HG03095 (cell line): Measurements from ENCODE around the gene CCDC116.
A peak's percentile ranks its signal among the peaks of the same experiment; 100 is the strongest.
"Not testable (repeated sequence)": the region's sequence is repeated elsewhere in the genome, so short reads cannot be mapped to it uniquely, and the experiment has no call there.

Experiments
- ATAC-seq: cut with Tn5 transposase; IDR thresholded peaks from one replicate; pipeline ENCODE4 v1.9.1; 2021; ENCODE audit warnings: moderate library complexity; ENCODE audit not compliant: unreplicated experiment

CCDC116 gene

DNA sequence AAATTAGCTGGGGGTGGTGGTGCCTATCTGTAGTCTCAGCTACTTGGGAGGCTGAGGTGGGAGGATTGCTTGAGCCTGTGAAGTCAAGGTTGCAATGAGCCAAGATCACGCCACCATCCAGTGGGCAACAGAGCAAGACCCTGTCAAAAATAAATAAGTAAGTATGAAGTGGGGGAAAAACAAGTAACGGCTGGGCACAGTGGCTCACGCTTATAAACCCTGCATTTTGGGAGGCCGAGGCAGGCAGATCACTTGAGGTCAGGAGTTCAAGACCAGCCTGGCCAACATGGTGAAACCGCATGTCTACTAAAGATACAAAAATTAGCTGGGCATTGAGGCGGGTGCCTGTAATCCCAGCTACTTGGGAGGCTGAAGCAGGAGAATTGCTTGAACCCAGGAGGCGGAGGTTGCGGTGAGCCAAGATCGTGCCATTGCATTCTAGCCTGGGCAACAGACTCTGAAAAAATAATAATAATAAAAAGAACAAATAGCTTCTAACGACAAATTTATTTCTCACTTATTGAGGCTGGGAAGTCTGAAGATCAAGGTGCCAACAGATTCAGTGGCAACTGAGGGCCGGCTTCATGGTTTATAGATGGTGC lies 22.9 kb upstream of the CCDC116 start:
- not testable (repeated sequence) for ATAC-seq

DNA sequence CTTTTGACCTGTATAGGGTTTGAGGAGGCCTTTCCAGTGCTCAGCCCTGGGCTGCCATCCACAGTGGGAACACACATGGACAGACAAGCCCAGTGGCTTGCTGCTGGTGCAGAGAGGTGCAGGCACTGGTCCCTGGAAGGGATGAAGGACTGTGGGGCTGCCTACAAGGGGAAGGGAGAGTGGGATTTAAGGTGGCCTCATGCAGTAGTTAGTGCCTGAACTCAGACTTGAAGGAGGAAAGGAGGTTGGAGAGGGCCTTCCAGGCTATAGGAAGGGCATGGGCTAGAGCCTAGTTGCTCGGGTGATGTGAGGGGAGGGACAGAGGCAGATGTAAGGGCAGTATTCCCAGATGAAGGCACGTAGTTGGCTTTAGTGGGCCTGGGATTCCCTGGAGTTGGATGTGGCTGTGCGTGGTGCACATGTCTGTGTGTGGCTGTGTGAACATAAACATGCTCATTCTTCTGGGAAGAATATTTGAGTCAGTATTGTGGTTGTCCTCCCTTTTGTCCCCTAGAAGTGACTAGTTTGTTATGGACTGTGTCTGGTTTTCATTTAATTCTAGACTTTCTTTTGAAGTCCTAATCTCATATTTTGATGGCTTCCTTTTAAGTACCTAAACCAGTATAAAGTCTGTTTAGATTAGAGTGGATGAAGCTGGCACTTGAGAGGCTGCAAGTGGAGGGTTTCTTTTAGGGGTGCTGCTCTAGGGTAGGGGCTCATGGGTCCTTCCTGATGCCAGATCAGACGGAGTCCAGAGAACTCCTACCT lies 21.2 kb upstream of the CCDC116 start:
- ATAC-seq: no peak

DNA sequence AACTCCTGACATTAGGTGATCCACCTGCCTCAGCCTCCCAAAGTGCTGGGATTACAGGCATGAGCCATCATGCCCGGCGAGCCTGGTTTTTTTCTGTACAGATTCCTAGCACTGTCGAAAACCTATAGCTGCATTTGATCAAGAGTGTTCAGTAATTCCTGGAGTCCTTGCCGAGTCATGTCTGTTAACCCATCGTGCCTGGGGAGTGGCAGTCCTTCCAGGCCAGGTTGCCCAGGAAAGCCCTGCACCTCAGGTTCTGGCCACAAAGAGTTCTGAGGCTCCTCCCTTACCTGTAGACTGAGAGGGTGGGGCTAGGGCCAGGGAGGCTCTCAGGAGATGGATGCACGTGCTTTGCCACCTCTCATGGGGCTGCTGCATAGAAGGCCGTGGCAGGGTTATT lies 19.7 kb upstream of the CCDC116 start:
- ATAC-seq: no peak

DNA sequence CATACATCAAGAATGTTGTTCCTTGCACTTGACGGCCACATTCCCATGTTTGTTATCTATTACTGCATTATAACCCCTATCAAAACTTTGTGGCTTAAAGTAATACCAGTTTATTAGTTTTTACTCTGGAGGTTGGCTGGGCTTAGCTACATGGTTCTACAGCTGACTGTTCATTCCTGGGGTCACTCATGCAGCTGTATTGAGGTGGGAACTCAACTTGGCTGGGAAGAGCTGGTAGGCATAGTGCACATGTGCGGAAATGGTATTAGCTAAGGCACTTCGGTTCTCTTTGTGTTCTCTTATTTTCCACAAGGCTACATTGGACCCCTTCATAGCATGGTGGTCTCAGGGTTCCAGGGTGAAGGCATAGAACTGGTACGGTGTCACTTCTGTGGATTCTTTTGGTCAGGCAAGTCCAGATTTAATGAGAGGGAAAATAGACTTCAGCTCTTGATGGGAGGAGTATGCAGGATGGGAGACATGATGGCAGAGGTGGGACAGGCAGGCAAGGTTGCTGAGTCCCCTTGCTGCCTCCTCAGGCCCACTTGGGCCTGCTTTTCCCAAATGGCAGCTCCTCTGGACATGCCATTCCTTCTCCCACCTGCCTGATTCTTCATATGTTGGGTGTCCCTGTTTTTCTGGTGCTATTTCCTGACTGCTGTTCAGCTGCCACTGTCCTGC lies 18.9 kb upstream of the CCDC116 start:
- no peak for ATAC-seq

DNA sequence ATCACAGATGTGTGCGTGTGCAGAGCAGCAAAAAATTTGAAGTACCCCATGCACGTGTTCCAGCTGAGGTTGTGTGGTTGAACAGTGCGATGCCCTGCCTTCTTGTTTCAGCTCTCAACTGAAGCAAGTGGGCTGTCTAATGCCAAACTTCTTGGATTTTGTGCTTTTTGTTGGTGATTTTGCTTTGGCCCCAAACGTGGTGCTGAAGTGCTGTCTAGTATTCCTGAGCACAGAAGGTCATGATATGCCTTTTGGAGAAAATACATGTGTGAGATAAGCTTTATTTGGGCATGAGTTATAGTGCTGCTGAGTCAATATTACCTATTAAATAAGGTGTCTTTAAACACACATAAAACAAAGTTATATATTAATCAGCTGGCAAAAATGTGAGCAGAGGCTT lies 16.8 kb upstream of the CCDC116 start:
- no peak for ATAC-seq

DNA sequence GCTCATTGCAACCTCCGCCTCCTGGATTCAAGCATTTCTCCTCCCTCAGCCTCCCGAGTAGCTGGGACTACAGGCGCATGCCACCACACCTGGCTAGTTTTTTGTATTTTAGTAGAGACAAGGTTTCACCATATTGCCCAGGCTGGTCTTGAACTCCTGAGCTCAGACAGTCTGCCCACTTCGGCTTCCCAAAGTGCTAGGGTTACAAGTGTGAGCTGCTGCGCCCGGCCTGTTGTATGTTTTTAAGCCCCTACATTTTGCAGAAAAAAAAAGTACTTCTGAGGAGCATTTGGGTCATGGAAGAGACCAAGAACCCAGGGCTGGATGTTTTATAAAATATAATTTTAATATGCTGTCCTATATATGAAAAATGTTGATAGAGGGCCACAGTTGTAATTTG lies 15.2 kb upstream of the CCDC116 start:
- not testable (repeated sequence) for ATAC-seq

DNA sequence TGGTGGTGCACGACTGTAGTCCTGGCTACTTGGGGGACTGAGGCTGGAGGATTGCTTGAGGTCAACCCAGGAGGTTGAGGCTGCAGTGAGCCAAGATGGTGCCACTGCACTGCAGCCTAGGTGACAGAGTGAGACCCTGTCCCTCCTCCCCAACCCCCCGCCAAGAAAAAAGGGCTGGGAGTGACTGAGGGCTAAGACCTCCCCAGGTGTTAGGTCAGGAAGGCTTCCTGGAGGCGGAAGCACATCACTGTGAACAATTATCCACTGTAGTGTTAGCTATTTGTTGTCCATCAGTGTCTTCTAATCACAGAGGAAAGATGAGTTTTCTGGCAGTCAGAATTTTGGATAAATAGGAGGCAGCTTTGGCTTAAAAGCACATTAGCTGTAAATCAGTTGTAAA lies 11.5 kb upstream of the CCDC116 start:
- ATAC-seq: no peak

DNA sequence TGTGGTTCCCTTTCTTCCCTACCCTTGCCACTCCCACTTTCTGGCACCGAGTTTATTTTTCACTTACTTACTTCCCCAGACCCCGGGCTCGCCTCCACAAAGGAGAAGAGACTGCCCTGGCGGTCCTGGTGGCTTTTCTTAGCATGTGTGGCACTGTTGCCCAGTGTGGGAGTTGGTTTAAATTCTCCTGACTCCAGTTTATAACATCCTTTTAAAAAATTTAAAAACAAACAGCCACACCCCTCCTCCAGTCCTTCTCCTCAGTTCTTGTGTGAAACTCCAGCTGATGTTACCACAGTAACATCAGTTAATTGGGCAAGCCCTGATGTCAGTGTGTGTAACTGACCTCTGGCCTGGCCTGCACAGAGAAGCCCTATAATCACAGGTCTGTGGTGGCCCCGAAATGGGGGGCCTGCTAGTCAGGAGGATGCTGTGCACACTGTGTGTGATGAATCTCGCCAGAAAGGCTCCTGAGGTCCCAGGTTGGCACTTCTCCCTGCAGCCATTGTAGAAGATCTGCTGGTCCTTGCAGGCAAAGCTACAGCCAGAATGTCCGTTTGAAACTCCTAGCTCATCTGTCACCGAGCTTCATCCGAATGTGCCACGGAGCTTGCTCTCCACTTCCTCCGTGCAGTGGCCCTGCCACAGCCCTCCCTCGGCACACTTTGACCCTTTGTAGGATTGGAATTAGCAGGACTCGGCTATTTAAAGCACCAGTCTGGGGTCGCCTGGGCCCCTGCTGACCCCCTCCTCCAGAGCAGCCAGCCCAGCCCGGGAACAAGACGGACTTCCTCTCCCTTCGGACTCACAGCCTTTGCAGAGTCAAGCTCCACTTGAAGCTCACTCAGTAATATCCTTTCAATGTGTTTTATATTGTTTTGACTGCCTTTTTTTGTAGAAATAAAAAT lies 10.3 kb upstream of the CCDC116 start:
- no peak for ATAC-seq

DNA sequence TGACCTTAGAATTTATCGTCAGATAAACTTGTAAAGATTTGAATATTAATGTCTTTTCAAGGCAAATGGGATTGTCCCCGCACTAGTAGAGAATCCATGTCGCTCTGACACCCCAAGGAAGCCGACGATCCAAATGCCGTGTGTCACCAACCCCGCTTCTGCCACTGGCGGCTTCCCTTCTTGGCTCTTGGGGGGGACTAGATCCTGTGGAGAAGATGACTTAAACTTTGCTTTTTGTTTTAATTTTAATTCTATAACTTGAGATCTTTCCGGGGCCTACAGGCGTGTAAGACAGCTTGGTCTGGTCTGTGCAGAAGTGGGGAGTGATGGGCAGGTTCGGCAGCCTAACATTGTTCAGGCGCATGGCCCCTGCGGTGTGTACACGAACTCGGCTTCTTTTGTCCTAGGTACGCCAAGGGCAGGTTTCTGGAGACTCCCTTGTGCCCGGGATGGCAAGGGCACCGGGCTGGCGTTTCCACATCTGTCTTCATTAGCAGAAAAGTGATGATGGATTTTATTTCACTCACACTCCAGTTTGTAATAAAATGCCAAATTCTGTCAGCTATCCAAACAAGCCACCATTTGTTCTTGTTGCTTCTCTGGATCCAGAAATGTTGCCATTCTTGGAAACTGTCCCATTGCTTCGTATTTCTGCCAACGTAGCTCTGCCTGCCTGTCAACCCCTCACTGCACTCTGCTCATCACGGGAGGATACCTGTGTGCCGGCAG lies 9.5 kb upstream of the CCDC116 start:
- ATAC-seq: no peak

DNA sequence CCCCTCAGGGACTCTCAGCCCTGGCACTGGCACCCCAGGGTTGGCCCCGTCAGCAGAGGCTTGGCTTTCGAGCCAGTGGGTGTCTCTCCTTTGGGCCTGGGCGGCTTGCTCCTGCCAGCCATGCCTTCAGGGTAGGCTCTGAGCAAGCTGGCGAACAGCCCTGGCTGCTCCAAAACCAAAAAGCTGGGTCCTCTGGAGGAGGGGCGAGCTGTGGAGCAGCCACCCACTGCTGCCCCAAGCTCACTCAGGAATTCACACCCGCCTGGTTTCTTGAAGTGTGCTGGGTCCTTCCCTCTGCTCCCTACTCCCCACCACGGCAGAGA lies 9.0 kb upstream of the CCDC116 start:
- no peak for ATAC-seq

DNA sequence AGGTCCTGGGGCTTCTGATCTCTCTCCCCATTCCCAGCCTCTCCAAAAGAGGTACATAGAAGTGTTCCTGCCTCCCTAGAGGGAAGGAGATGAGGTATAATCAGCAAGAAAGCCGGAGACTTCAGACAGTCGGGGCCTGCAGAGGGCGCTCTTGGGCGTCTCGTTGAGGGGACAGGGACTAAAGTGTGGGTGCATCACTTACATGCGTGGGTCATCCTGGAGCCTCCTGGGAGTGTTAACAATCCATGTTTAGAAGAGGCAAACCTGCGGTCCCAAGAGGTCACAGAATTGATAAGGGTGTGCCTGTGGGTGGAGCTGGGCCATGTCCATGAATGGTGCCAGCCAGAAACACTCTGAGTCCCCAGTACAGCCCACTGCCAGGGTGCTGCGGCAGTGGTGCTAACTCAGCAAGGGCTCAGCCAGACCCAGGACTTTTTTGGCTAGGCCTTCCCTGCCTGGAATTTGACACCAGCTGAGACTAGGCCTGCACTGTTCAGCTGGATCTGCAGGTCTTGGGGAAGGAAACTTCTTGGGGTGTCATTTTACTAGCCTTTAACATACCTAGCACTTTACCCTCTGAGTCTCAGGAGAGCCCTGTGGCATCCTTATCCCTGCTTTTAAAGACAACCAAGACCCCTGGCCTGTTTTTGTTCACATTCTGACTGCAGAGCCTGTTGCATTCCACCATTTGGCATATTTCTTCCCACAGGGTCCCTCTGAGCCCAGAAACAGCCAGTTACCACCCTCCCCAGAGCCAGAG lies 8.3 kb upstream of the CCDC116 start:
- no peak for ATAC-seq

DNA sequence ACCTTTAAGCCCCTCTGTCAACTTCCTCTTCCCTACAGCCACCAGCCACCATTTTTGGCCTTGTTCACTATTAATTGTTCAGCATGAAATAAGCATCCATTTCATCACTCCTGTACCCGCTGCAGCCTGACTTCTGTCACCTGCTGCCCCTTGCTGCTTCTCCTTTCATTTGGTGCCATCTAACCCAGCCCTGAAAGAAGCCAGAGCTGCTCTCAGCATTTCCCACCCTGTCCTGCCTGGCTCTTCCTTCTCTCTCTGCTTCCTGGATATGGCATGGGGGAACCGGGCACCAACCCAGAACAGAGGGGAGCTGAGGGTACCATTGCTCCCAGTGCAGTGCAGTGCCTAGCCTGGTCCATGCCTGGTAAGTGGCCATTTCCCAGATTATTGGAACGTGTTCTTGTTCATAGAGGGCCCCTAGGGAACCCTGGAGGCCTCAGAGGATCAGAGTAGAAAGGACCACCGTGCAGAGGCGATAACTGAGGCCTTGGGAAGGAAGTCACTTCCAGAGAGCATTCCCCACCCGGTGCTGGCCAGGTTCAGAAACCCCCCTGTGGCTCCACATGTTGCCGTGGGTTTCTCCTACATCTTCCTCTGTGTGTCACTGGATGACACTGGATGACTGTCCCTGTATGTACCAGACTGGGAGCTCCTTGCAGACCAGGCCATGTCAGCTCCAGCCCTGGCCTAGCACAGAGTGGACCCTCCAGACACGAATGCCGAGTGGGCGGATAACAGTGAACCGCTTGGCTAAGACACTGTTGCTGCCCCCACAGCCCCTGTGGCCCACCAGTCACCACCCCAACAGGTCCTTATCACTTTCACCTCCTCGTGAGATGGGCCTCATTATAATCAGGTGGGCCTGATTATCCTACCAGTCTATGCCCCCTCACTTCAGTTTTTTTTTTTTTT lies 7.4 kb upstream of the CCDC116 start:
- no peak for ATAC-seq

DNA sequence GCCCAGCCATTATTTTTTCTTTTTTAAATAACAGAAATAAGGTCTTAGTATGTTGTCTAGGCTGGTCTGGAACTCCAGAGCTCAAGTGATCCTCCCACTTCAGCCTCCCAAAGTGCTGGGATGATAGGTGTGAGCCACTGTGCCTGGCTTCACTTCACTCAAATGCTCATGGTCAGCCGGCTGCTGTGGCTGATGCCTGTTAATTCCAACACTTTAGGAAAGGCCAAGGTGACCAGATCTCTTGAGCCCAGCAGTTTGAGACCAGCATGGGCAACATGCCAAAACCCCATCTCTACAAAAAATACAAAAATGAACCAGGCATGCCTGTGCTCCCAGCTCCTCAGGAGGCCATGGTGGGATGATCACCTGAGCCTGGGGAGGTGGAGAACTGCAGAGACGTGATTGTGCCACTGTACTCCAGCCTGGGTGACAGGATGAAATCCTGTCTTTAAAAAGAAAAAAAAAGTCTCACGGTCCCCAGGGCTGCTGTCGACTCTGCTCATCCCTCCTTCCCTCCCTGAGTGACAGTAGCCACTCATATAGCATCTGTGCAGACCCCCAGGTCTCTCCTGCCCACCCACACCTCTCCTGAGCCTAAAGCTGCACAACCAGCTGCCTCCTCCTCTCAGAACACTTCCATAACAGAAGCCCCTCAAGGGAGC lies 6.4 kb upstream of the CCDC116 start:
- no peak for ATAC-seq

DNA sequence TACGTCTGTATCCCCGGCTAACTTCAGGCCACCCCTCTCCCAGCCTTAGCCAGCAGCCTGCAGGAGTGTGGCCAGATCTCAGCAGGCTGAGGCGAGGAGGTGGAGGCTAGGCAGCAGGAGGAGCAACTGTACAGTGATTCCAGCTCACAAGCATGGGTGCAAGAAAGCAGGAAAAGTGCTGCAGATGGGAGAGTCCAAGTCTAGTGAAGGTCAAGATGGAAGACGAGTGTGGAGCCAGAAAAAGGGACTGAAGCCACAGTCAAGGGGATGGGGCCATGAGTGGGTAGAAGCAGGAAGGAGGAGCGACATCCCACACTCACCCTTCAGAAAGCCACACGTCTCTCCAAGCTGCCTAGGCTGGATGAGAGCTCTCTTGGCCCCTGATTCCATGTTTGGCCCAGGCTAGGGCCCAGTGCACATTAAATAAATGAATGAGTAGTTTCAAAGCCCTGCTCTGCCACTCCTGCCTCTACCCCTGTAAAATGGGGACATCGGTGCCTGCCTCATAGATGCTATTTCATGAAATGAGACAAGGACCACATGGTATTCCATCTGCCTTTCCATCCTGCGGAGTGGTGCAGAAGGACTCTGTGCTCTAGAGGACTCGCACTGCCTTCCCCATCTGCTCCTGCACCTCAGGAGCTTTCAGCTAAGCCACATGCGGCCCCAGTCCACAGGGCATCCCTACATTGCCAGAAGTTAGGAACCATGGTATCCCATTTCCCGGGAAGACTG lies 5.7 kb upstream of the CCDC116 start:
- ATAC-seq: no peak

DNA sequence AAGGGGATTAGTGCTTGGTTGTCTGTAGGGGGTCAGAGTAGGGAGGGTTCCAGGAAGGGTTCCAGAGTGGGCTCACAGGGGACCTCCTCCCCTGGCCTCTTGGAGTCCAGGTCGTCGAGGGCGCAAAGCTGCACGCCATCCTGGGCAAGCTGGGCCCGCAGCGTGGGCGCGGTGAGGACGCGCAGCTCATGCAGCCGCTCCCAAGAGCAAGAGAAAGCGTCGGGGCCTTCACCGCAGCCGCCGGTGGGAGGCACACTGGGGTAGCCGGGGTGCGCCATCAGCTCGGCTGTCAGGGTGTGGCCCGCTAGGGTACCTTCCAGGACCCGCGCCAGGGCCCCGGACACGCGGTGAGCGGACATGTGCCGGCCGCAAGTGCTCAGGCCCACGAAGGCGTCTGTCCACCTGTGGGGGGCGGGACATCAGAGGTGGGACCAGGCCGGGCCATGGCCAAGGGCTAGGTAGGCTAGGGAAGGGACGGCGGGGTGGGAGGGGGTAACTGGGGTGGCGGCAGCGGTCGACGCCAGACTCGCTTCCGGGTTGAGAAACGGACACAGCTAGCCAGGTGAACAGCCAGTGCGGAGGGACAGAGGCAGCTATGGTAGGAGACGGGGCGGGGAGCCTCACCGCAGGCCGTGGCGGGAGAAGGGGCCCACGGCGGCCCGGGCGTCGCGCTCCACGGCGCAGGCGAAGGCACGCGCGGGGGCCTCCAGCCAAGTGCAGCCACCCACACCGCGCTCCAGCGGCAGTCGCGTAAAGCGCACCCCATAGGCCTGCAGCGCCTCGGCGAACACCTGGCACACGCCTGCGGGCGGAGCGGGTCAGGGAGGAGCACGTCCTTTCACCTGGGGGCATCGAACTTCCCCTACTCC lies 3.9 kb upstream of the CCDC116 start:
- ATAC-seq: peak; percentile 1

DNA sequence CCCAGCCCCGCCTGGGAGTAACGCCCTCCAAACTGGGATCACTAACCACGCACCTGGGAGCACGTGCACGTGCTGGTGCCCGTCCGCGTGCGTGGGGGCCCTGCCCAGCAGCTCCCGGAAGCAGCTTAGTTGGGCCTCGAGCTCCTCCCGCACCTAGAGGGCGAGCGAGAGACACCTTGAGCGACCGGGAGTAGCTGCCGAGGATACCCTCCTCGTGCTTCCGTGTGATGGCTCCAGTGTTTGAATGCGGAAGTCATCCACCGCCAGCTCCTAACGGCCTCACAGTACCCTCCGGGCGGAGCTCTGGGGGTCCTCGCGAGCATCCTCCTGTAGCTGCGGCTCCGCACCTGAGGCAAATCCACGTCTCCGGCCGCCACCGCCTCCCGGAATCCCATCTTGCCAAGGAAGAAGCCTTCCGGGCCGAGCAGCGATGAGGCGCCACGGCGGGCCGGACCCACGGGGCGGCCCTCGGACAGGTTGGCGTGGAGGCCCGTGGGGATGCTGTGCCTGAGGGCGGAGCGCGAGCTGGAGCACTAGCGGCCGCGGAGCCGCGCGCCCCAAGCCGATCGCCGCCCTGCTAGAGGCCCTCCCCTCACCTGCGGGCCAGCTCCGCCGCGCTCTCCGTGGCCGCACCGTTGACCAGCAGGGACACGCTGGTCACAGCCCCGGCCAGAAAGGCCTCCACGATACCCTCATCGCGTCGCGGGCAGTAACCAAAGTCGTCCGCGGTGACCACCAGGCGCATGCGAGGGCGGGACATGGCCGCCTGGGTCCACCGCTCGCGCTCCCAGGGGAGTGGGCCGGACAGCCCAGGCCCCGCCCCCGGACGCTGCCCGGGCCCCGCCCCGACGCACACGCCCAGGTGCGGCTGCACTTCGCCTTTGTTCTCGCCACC lies 3.1 kb upstream of the CCDC116 start, which contains the start of gene YDJC:
Gene YDJC (minus strand): TSS at position 768 of the 895 bp plus-strand sequence. CDS start 8 bp downstream, at position 760.
- peak; percentile 76 for ATAC-seq
